Fibroblast of the conjunctiva (primary cell): ENCODE measurements around the gene TRPM2.
"Not testable (repeated sequence)": the region's sequence is repeated elsewhere in the genome, so short reads cannot be mapped to it uniquely, and the experiment has no call there.

Experiments used
- DNase-seq: peaks from one replicate; pipeline ENCODE4 v3.0.0-alpha.2; 2010; ENCODE audit warnings: low read depth

The TRPM2 gene

DNA sequence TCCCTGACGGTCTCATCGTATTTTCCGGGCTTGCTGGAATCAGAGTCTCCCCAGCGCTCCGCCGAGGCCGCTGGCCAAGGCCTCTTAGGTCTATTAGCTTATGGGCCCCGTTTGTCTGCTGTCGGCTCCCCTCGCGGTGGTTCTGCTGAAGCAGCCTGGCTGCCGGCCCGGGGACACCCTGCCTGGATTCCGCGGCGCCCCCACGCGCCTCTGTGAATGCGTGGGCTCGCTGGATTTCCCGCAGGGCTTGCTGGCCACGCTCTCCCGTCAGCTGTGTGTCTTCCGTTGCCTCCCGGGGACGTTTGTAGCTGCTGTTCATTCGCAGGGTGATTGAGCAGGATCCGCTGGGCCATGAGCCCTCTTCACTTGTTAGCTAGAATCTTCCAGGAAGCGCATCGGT is 110.3 kb downstream of the TRPM2 start:
- DNase-seq: no peak

DNA sequence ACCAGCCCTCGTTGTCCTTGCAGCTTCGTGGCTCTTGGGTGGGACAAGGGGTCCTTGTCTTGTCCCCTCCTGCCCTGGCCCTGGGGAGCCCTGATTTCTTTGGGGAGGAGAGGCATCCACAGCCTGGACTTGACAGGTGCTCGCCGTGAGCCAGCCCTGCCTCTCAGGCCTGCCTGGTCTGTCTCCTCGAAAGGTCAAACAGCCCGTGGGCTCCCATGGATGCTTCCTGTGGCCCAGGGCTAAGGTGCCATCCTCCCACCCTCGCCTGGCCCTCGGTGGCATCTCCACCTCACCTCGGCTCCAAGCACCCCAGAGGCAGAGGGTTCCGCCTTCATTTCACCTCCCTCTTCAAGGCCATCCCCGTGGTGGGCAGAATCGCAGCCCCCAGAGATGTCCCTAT is 110.9 kb downstream of the TRPM2 start:
- no peak for DNase-seq

DNA sequence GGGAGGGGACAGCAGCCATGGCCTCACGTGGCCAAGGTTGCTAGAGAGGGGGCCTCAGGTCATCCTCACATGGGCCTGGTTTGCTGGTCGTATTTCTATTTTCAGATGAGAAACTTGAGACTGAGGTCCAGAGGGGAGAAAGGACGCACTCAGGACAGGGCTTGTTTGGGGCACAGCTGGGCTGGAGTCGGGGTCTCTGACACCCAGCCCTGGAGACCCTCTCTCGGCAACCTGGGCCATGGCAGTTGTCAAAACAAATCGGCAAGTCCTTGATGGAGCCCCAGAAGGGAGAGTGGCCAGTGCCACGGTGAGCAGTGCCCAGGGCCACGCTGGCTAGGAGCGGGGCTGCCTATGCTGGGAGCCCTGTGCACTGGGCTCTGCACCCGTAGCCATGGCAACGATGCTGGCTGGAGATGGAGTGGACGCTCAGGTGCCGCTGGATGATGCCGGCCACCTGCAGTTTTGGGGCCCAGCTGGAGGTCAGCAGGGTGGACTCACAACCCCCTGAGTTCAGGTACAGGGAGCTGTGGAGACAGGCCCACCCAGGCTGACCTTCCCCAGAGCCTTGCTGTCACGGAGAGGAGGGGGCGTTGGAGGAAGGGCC is 113.0 kb downstream of the TRPM2 start:
- DNase-seq: no peak

DNA sequence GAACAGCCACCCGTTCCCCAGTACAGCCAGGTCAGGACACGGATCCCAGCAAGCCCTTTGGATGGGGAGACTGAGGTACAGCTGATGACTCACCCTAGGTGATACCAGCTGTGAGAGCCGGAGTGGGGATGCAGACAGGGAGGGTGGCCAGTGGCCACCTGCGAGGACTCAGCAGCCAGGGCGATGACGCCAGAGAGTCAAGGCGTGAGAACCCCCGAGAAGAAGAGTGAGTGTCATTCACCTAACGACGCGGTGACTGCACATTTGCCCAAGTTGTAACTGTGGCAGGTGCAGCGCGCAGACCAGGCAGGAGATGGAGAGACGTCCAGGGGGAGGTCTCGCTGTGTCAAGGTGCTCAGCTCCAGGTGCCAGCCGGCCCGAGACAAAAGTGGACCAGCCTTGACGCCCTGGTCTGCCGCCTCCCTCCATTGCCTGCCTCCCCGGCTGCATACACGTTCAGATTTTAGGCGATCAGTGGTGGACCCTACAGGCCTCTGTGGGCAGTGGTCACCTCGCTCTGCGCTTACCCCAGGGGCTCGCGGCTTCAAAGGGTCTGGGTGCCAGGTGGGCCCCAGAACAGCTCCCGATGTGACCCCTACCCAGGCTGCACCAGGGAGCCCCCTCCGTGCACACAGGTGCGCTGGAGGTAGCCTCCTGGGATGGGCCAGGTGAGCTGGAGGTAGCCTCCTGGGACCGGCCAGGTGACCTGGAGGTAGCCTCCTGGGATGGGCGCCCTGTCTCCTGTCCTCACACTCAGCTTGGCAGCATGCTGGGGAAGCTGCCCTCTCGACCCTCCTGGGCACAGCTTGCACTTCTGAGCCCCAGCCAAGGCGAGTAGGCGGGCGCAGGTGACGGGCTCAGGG is 113.8 kb downstream of the TRPM2 start:
- DNase-seq: no peak

DNA sequence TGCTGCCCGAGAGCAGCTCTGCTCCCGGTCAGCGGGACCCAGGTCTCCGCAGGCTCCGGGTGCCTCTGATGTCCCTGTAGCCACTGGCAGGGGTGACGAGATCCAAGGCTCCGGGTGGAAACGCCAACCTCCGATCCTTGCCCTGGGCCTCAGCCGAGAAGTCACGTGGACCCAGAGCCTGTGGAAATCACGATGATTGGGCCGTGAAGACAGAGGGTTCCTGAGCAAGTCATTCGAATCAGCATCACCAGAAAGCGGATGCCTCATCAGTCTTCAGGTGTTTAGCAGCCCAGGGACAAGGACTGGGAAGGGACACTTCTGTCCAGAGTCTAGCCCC is 114.4 kb downstream of the TRPM2 start:
- no peak for DNase-seq

DNA sequence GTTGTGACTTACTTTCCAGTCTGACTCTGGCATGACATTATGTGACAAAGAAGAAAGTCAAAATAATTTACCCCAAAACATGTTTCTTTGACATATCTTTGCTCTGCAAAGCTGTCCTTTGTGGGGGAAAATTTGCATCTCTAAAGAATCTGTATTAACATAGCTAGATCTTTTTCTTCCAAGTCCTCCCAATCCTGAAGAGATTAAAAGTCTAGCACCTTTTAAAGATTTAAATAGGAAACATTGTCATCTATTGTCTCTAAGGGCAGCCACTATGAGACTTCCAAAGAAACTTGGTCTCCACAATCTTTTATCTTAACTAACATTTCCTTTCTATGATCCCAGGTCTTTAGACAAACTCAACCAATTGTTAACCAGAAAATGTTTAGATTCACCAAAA is 117.9 kb downstream of the TRPM2 start:
- no peak for DNase-seq

DNA sequence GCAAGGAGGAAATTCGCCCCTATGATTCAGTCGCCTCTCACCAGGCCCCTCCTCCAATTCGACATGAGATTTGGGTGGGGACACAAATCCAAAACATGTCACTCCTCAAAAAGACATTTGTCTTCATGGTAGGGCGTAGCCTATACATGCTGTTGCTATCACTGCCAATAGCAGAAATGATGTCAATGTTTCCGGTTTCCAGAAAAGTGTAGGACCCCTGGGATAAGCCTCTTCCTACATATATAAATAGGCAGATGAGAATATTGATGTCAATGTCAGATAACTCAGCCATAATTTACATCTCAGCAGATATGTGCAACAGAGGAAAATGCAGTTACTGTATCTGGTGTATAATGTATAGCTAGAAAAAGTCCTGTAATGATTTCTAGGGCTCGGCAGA is 118.6 kb downstream of the TRPM2 start:
- no peak for DNase-seq

DNA sequence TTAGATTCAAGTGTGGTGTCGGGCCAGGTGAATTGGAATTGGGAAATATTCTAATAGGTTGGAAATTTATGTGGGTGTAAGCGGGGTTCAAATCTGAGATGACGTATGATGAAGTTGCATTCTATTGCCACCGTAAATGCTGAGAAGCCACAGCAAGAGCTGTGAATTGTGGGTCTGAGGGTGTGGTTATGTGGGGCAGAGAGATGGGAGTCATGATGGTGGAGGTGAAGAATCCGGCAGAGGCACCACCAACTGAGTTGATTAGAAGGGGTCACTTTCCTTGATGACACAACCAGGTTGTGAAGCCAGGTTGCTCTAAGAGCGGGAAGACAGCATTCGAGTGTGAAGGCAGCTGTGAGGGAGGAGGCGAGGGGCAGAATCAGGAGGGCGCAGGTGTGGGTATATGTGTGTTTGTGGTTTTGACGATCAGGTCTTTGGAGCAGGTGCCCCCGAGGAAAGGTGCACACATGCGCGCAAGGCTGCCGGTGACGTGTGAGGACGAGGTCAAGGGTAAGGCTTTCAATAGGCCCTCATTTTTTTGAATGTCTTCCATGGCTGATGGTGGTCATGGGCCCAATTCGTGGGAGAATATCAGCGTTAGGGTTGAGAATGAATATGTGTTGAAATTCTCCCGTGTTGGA is 120.6 kb downstream of the TRPM2 start:
- DNase-seq: no peak

DNA sequence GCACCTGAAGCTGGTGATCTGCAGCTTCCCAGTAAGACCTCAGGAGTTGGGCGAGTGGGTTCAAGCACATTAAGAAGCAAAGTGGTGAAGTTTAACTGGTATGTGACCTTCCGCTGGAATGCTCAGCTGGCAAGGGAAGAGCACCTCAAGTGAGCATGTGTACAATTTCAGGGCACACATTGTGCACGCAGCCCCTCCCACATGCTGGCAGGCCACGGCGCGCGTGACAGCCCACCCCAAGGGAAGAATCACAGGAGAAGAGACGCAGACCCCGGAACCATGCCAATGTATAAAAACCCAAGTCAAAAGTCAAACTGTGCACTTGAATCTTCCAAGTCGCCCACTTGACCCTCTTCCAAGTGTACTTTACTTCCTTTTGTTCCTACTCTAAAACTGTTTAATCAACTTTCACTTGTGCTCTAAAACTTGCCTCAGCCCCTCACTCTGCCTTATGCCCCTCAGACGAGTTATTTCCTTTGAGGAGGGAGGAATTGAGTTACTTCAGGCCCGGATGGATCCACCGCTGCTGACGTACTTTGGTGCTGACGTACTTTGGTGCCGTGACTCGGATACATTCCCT is 121.9 kb downstream of the TRPM2 start:
- DNase-seq: no peak

DNA sequence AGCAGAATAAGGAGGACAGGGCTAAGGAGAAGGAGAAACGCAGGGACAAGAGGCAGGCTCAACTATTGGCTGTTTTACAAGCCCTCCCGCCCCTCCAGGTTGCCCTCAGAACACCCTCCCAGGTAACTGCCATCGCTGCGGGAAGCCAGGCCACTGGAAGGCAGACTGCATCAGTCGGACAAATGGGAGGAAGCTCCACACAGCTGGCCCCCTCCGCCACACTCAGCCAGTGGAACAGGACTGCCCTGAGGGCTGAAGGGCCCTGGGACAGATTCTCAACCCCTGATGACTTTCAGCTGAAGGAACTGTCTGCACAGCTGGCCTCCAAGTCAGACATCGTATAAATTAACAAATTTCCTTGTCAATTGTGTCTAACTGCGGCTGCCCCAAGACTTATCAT is 123.7 kb downstream of the TRPM2 start:
- no peak for DNase-seq

DNA sequence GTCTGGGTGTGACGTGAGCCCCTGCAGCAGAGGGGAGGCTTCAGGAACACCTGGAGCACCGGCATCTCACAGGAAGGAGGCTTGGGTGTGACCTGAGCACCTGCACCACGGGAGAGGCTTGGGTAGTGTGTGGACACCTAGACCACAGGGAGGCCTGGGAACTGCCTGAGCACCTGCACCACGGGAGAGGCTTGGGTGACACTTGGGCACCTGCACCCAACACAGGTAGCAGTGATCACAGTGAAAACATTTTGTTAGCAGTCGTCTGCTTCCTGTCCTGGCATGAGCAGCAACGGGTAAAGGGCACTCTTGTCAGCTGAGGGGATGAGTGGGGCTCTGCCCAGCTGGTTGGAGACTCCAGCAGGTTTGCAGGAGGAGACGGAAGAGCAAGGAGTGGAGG is 124.3 kb downstream of the TRPM2 start:
- no peak for DNase-seq

DNA sequence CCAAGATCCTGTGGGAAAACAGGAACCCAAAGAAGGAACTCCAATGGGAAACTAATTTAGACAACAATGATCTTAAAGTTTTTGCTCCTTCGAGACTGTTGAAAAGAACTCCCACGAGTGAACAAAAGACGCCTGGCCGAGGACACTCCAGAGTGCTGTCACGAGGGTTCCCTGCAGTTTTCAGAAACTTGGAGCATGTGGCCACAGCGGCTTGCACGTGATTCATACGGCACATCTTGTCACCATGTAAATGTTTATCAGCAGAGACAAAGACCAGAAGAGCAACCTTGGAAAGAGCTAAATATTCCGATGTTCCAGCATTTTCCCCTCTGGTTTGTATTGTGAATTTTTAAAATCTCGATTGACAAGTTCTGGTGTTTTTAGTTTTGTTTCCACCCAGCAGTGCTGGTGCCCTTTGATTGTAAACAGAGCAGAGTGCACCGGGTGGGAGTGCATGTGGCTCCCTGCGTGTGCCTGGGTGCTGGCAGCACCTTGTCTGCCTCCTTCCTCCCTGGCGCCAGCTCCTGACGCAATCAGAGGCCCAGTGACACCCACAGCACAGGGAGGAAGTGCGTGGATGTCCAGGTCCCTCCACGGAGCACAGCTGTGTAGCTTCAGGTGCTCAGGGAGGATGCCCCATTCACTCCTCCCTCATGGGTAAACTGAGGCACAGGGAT is 124.8 kb downstream of the TRPM2 start:
- DNase-seq: no peak

DNA sequence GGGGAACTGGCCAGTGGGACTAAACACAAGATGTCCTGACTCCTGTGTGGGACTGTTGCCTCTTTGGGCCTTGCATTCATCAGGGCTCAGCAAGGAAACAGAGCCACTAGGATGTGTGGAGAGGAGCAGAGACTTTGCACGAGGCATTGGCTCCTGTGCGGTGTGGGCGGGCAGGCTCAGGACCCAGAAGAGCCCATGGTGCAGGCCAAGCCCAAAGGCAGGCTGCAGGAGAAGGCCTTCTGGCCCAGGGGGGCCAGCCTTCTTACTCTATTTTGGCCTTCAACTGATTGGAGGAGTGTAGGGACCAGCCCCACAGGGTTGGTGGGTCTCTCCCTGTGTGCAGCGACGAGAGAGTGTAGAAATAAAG is 125.4 kb downstream of the TRPM2 start:
- DNase-seq: no peak

DNA sequence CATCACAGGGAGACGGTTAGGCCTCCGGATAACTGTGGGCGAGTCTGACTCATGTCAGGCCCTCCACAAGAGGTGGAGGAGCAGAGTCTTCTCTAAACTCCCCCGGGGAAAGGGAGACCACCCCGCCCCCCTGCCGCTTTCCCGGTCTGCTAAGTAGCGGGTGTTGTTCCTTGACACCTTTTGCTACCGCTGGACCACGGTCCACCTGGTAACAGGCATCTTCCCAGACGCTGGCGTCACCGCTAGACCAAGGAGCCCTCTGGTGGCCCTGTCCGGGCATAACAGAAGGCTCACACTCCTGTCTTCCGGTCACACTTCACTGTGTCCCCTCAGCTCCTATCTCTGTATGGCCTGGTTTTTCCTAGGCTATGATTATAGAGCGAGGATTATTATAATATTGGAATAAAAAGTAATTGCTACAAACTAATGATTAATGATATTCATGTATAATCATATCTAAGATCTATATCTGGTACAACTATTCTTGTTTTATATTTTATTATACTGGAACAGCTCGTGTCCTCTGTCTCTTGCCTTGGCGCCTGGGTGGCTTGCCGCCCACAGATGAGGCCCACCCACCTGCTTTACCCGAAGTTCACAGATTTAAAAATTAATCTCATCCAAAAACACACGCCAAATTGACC is 126.3 kb downstream of the TRPM2 start:
- not testable (repeated sequence) for DNase-seq

DNA sequence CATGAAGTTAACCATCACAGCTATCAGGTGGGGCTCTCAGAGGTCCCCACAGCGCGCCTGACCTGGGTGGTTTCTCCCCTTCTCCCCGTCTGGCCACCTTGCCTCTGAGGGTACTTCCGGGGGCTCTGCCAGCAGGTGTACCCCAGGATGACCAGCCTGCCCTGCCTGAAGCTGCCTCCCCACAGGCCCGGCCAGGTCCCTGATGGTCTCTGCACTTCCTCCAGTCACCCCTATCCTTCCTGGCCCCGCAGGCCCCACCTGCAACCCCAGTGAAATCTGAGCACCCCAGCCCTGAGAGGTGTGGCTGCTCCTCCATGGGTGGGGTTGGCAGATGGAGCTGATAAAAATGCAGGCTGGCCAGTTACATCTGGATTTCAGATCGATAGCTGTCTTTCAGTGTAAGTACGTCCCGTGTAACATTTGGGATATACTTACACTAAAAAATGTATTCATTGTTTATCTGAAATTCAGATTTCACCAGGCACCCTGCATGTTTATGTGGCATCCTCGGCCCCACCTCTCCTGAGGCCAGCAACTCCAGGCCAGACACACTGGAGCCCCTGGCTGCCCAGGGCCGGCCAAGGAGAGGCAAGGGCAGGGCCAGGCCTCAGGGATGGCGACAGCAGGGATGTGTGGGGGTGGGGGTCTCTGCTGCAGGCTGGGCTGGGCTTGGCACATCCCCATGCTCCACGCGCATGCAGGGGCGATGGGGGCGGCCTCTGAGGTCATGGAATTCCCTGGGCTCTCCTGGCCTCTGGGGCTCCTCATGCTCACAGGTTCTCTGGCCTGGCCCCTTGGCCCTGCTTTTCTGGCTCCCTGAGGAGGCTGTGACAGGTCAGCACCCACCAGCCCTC is 127.0 kb downstream of the TRPM2 start:
- DNase-seq: no peak

DNA sequence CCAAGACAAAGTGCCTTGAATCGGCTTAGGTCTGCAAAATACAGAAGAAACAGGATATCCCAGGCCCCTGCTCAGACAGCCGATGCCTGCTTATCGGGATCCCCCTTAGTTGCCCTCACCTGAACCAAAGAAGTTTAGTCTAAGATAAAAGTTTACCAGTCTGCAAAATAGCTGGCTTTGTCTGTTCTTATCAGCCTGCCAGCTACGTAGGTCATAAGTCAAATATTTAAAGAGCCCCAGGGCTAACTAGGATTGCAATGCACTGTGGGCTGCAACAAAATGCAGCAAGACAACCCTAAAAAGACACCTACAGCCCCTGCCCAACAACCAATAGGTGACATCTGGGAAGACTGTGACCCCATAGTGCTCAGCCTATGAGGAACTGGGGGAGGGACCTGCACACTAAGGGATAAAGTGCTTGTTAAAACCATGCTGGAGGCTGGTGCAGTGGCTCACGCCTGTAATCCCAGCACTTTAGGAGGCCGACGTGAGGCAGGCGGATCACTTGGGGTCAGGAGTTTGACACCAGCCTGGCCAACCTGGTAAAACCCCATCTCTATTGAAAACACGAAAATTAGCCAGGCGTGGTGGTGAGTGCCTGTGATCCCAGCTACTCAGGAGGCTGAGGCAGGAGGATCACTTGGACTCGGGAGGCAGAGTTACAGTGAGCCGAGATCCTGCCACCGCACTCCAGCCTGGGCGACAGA is 129.3 kb downstream of the TRPM2 start:
- no peak for DNase-seq

DNA sequence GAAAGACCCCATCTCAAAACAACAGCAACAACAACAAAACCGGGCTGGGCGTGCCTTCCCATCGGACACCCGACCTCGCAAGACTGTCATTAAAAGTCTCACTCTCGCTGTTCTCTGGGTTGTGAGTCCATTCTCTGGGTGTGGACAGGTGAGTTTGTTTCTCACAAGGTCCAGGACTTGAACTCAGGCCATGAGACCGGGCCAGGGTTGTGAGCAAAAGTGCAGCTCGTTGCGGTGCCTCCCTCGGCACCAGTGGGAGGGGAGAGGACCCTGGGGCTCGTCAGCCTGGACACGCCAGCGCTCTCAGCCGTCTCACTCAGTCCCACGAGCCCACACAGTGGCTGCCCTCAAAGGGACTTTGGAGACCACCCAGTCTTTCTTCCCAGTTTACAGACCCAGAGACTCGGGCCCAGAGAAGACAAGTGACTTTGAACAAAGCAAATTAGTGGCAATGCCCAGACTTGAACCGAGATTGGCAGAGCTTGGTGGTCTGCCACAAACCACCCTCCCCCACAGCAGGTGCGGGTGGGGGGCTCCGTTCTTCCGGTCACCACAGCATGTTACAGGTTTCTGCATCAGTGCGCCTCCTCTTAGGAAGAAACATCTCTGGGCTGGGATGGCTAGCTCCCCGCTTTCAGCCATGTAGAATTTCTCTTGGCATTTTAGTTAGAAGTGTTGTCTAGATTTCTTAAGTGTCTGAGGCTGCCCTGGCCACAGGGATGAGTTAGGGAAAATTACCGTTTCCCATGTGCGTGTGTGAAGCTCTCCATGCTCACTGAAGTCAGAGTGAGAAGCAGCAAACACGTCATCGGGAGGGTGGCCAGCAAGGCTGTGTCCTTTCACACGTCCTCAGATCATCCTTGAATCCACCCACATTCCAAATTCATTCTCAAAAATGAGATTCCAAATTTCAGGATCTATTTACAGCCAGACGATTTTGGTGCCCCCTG is 130.1 kb downstream of the TRPM2 start:
- DNase-seq: no peak

DNA sequence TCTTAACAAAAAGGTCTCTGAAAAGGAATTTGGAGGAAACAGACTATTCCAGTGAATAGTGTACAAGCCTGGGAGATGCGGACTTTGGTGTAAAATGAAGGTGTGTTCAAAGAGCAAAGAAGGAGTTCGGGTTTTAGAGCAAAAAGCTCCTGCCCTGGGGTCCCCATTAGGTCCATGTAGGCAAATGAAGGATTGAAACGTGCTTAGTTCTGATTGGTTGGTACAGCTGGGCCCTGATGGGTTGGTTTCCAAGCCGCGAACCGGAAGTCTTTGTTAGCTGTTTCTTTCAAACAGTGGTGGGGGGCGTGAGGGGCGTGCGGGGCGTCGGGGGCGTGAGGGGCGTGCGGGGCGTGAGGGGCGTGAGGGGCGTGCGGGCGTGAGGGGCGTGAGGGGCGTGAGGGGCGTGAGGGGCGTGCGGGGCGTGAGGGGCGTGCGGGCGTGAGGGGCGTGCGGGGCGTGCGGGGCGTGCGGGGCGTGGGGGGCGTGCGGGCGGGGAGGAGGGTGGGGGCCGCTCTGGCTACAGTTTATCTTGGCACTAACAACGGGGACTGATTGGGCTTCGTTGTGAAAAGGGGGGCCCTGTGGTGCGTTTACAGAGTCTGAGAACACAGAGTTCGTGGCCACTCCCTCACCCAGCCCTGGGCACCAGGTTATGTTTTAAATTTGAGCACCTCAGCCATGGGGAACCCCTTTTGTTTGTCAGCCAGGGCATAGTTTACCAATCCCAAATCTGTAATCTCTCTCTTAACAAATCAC is 131.3 kb downstream of the TRPM2 start:
- no peak for DNase-seq
